ENCODE measurements around the gene DOCK3.

DNA sequence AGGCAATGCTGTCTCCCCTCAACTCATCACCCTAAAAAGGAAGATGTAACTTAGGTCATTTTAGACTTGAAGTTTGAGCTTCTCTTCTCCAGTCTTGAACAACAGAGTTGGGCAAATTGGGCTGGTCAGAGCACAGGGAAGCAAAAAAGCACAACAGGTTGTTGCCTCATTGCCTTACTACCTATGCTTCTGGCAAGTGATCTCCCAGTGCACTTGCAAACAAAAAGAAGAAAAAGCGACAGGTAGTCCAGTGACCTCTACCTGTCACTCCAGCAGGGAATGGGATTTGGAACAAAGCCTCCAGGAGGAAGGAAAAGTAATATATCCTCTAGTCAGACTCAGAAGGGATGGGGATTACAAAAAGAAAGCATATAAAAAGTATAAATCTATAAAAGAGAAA is 550.1 kb downstream of the DOCK3 start:
- TF ChIP-seq, protein P1, sequence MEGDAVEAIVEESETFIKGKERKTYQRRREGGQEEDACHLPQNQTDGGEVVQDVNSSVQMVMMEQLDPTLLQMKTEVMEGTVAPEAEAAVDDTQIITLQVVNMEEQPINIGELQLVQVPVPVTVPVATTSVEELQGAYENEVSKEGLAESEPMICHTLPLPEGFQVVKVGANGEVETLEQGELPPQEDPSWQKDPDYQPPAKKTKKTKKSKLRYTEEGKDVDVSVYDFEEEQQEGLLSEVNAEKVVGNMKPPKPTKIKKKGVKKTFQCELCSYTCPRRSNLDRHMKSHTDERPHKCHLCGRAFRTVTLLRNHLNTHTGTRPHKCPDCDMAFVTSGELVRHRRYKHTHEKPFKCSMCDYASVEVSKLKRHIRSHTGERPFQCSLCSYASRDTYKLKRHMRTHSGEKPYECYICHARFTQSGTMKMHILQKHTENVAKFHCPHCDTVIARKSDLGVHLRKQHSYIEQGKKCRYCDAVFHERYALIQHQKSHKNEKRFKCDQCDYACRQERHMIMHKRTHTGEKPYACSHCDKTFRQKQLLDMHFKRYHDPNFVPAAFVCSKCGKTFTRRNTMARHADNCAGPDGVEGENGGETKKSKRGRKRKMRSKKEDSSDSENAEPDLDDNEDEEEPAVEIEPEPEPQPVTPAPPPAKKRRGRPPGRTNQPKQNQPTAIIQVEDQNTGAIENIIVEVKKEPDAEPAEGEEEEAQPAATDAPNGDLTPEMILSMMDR (conservative IDR thresholded peaks at IDR 0.05 in 1 of 2, IDR thresholded peaks at IDR 0.05 in 1 of 2; ENCODE audit: extremely low read depth in 1 of 2, insufficient read depth in 1 of 2, low read depth in 1 of 2, low read length in 2 of 2): no peak
- no peak for TF ChIP-seq EZH2 (IDR thresholded peaks at IDR 0.05; ENCODE audit: borderline replicate concordance, low read length)

Data from mammary epithelial cell (primary cell).